BLaER1 (cell line): ENCODE measurements around the gene CD274.
"Not testable (repeated sequence)": the region's sequence is repeated elsewhere in the genome, so short reads cannot be mapped to it uniquely, and the experiment has no call there.

Experiments used
- H3K27ac ChIP-seq: shearing (Covaris generic); formaldehyde crosslinking; 2 replicates; pipeline ENCODE4 v1.8.1; 2022
- H3K27me3 ChIP-seq: shearing (Covaris generic); formaldehyde crosslinking; 2 replicates; pipeline ENCODE4 v1.8.1; 2022
- H3K36me3 ChIP-seq: shearing (Covaris generic); formaldehyde crosslinking; 2 replicates; pipeline ENCODE4 v1.8.1; 2022
- H3K4me1 ChIP-seq: shearing (Covaris generic); formaldehyde crosslinking; 2 replicates; pipeline ENCODE4 v1.8.1; 2022
- H3K4me2 ChIP-seq: shearing (Covaris generic); formaldehyde crosslinking; 2 replicates; pipeline ENCODE4 v1.8.1; 2022
- H3K4me3 ChIP-seq: shearing (Covaris generic); formaldehyde crosslinking; 2 replicates; pipeline ENCODE4 v1.8.1; 2022
- H3K9ac ChIP-seq: shearing (Covaris generic); formaldehyde crosslinking; 2 replicates; pipeline ENCODE4 v1.8.1; 2022
- H3K9me3 ChIP-seq: shearing (Covaris generic); formaldehyde crosslinking; 2 replicates; pipeline ENCODE4 v1.8.1; 2022
- H4K20me1 ChIP-seq: shearing (Covaris generic); formaldehyde crosslinking; 2 replicates; pipeline ENCODE4 v1.8.1; 2022
- Cebpa-rat ChIP-seq: shearing (Covaris generic); IDR thresholded peaks from 2 replicates; pipeline ENCODE4 v1.8.1; 2022

The CD274 gene

GRCh38 chr9:5428172-5428571, 22.2 kb upstream of the CD274 start:
- H3K36me3 ChIP-seq: peaks cover 6% of the 10 kb centered on the region; the same call in 1 of the 2 replicates
- H3K4me3 ChIP-seq: no peak overlapping the region
- no peak overlapping the region for H3K4me2 ChIP-seq
- H4K20me1 ChIP-seq: no peaks in the 10 kb centered on the region
- H3K9me3 ChIP-seq: peaks cover 11% of the 10 kb centered on the region
- H3K4me1 ChIP-seq: no peaks in the 10 kb centered on the region
- H3K27me3 ChIP-seq: no peaks in the 10 kb centered on the region
- TF ChIP-seq Cebpa-rat: no peak
- no peak overlapping the region for H3K9ac ChIP-seq
- H3K27ac ChIP-seq: no peak overlapping the region

GRCh38 chr9:5428794-5429528, 21.4 kb upstream of the CD274 start:
- Histone ChIP-seq H4K20me1 (no peaks in the 10 kb centered on the region), H3K27ac (no peak overlapping the region), H3K9me3 (peaks cover 19% of the 10 kb centered on the region), H3K4me2 (no peak overlapping the region), H3K27me3 (no peaks in the 10 kb centered on the region), H3K36me3 (peaks cover 14% of the 10 kb centered on the region), H3K9ac (no peak overlapping the region), H3K4me1 (no peaks in the 10 kb centered on the region), H3K4me3 (no peak overlapping the region)
- no peak for TF ChIP-seq Cebpa-rat

GRCh38 chr9:5429873-5430564, 20.3 kb upstream of the CD274 start:
- no peaks in the 10 kb centered on the region for H4K20me1 ChIP-seq
- no peak overlapping the region for H3K4me2 ChIP-seq
- H3K27me3 ChIP-seq: no peaks in the 10 kb centered on the region
- H3K9ac ChIP-seq: no peak overlapping the region
- no peaks in the 10 kb centered on the region for H3K4me1 ChIP-seq
- TF ChIP-seq Cebpa-rat: no peak
- peaks cover 20% of the 10 kb centered on the region for H3K36me3 ChIP-seq
- peaks cover 26% of the 10 kb centered on the region for H3K9me3 ChIP-seq
- no peak overlapping the region for H3K4me3 ChIP-seq
- H3K27ac ChIP-seq: no peak overlapping the region

- Histone ChIP-seq H3K4me1 (no peaks in the 10 kb centered on the region), H3K9me3 (peaks cover 31% of the 10 kb centered on the region), H3K27ac (no peak overlapping the region), H4K20me1 (no peaks in the 10 kb centered on the region), H3K4me3 (no peak overlapping the region), H3K36me3 (peaks cover 29% of the 10 kb centered on the region), H3K9ac (no peak overlapping the region), H3K4me2 (no peak overlapping the region), H3K27me3 (no peaks in the 10 kb centered on the region)
- TF ChIP-seq Cebpa-rat: no peak
Observed at GRCh38 chr9:5430912-5431311, 19.4 kb upstream of the CD274 start.

- H3K4me3 ChIP-seq, H3K27me3 ChIP-seq, H4K20me1 ChIP-seq, H3K4me1 ChIP-seq, H3K27ac ChIP-seq, H3K4me2 ChIP-seq, H3K9ac ChIP-seq: not testable (repeated sequence)
- peaks cover 30% of the 10 kb centered on the region for H3K36me3 ChIP-seq
- H3K9me3 ChIP-seq: peaks cover 31% of the 10 kb centered on the region
Observed at GRCh38 chr9:5432890-5433289, 17.5 kb upstream of the CD274 start.

GRCh38 chr9:5433328-5433727, 17.0 kb upstream of the CD274 start:
- peaks cover 31% of the 10 kb centered on the region for H3K9me3 ChIP-seq
- 0 out of 2 replicates have a peak overlapping the region, but pooled peaks have one; percentile 22 for H3K4me3 ChIP-seq

GRCh38 chr9:5433841-5434810, 16.2 kb upstream of the CD274 start:
- not testable (repeated sequence) for H3K9ac ChIP-seq

More at GRCh38 chr9:5433328-5433727, 17.0 kb upstream of the CD274 start:
- not testable (repeated sequence) for H3K4me2 ChIP-seq, H4K20me1 ChIP-seq, H3K27ac ChIP-seq, H3K27me3 ChIP-seq, H3K9ac ChIP-seq
- peaks cover 14% of the 10 kb centered on the region for H3K4me1 ChIP-seq
- peaks cover 30% of the 10 kb centered on the region for H3K36me3 ChIP-seq

GRCh38 chr9:5435912-5436311, 14.4 kb upstream of the CD274 start:
- Histone ChIP-seq H3K27me3 (no peaks in the 10 kb centered on the region), H3K27ac (no peak overlapping the region), H3K9ac (no peak overlapping the region), H4K20me1 (no peaks in the 10 kb centered on the region), H3K36me3 (peaks cover 30% of the 10 kb centered on the region), H3K4me2 (no peak overlapping the region), H3K4me3 (no peak overlapping the region), H3K9me3 (peaks cover 31% of the 10 kb centered on the region), H3K4me1 (peaks cover 23% of the 10 kb centered on the region)
- TF ChIP-seq Cebpa-rat: no peak

More at GRCh38 chr9:5433841-5434810, 16.2 kb upstream of the CD274 start:
- peaks cover 22% of the 10 kb centered on the region for H3K4me1 ChIP-seq
- 0 out of 2 replicates have a peak overlapping the region, but pooled peaks have one; percentile 22 for H3K4me3 ChIP-seq
- not testable (repeated sequence) for H3K27me3 ChIP-seq, H3K27ac ChIP-seq, H3K4me2 ChIP-seq, H4K20me1 ChIP-seq
- H3K9me3 ChIP-seq: peaks cover 31% of the 10 kb centered on the region
- peaks cover 30% of the 10 kb centered on the region for H3K36me3 ChIP-seq

GRCh38 chr9:5436441-5436840, 13.9 kb upstream of the CD274 start:
- Histone ChIP-seq H3K27ac (no peak overlapping the region), H3K4me2 (peak overlapping the region; percentile 97), H3K36me3 (peaks cover 30% of the 10 kb centered on the region), H3K9me3 (peaks cover 31% of the 10 kb centered on the region), H3K9ac (no peak overlapping the region), H4K20me1 (no peaks in the 10 kb centered on the region), H3K4me1 (peaks cover 23% of the 10 kb centered on the region), H3K27me3 (no peaks in the 10 kb centered on the region), H3K4me3 (peak overlapping the region; percentile 76; the same call in 1 of the 2 replicates)
- no peak for TF ChIP-seq Cebpa-rat
